Endothelial cell of umbilical vein (primary cell): ENCODE results near the gene DTNA. TPM values are rescaled to one million over a fixed set of nuclear protein-coding genes. Genes with fewer than 3 reads are reported as not detected.

Experiments
- BruUV-seq: library from RNA; stranded (reverse); fragments of 400-500 nt; replicated peaks from 2 replicates; lab custom pipeline; 2021; lab: Mats Ljungman, UMichigan
- CTCF ChIA-PET: fragments of 300-600, 350-600 bp; sonication (Branson Sonifier 250); formaldehyde crosslinking; loops from one replicate; lab custom pipeline; 2021; ENCODE audit warnings: antibody characterized with exemption, inconsistent platforms; lab: Charles Lee
- POLR2A ChIA-PET: fragments of 300-600, 350-600 bp; sonication (Branson Sonifier 250); formaldehyde crosslinking; loops from one replicate; lab custom pipeline; 2021; ENCODE audit warnings: antibody characterized with exemption, inconsistent platforms; lab: Charles Lee
- DNase-seq: peaks from one replicate; pipeline ENCODE4 v3.0.0-alpha.2; 2011; ENCODE audit warnings: low read depth, low spot score
- FAIRE-seq: peaks from 2 replicates; lab custom pipeline; 2011; peaks lifted over from hg19 to GRCh38; lab: Jason Lieb, UNC
- H2AFZ ChIP-seq: 2 replicates; pipeline ENCODE4 v1.6.0; 2012; ENCODE audit warnings: low read depth, low read length, control low read depth, inconsistent platforms
- H3K27ac ChIP-seq: 2 replicates; pipeline ENCODE4 v1.5.1; 2011; ENCODE audit warnings: low read depth, mild to moderate bottlenecking, control low read depth, low read length, moderate library complexity; ENCODE audit not compliant: insufficient read depth
- H3K27me3 ChIP-seq, 2 experiments: 2 replicates each; pipeline versions ENCODE4 v1.6.0 to v1.6.1; 2011; ENCODE audit warnings: low read length in 2 of 2, mixed read lengths in 1 of 2; ENCODE audit not compliant: control insufficient read depth in 2 of 2, insufficient read depth in 2 of 2
- H3K36me3 ChIP-seq, 2 experiments: 2 replicates in 1 of 2; 3 replicates in 1 of 2; pipeline ENCODE4 v1.5.1; 2011; ENCODE audit warnings: low read length in 2 of 2, mild to moderate bottlenecking in 1 of 2, moderate library complexity in 1 of 2; ENCODE audit not compliant: control insufficient read depth in 2 of 2, insufficient read depth in 2 of 2; ENCODE audit errors: extremely low read depth in 1 of 2
- H3K4me1 ChIP-seq: 3 replicates; pipeline ENCODE4 v1.5.1; 2011; ENCODE audit warnings: mild to moderate bottlenecking, low read length; ENCODE audit not compliant: control insufficient read depth, insufficient read depth; ENCODE audit errors: extremely low read depth
- H3K4me2 ChIP-seq: 2 replicates; pipeline ENCODE4 v1.6.1; 2011; ENCODE audit warnings: low read length, control low read depth, mixed read lengths; ENCODE audit not compliant: insufficient read depth
- H3K4me3 ChIP-seq, 3 experiments: fragments of 200-600 bp in 1 of 3; sonication (generic), shearing (Covaris generic) in 1 of 3; replicated peaks in 1 of 3; 2 replicates each; pipeline ENCODE4 v1.5.1; 2011 to 2016; ENCODE audit warnings: control low read depth in 3 of 3, low read length in 3 of 3, mild to moderate bottlenecking in 2 of 3, inconsistent platforms in 1 of 3, low read depth in 1 of 3, moderate library complexity in 1 of 3; ENCODE audit not compliant: insufficient read depth in 1 of 3
- H3K79me2 ChIP-seq: 2 replicates; pipeline ENCODE4 v1.6.0; 2012; ENCODE audit warnings: low read length, inconsistent platforms; ENCODE audit not compliant: control insufficient read depth, insufficient read depth
- H3K9ac ChIP-seq: replicated peaks from 2 replicates; pipeline ENCODE3; 2011; ENCODE audit warnings: low read length, control low read depth; ENCODE audit not compliant: insufficient read depth; ENCODE audit errors: extremely low read depth
- H3K9me1 ChIP-seq: replicated peaks from 3 replicates; pipeline ENCODE4 v1.6.0; 2011; ENCODE audit warnings: mild to moderate bottlenecking, low read length; ENCODE audit not compliant: control insufficient read depth, insufficient read depth; ENCODE audit errors: extremely low read depth
- H3K9me3 ChIP-seq: replicated peaks from 2 replicates; pipeline ENCODE4 v1.5.1; 2012; ENCODE audit warnings: low read length, inconsistent platforms; ENCODE audit not compliant: control insufficient read depth, insufficient read depth
- H4K20me1 ChIP-seq: replicated peaks from 2 replicates; pipeline ENCODE3; 2011; ENCODE audit warnings: mild to moderate bottlenecking, low read length; ENCODE audit not compliant: control insufficient read depth, insufficient read depth; ENCODE audit errors: extremely low read depth
- EZH2 ChIP-seq: IDR thresholded peaks from 2 replicates; pipeline ENCODE4 v1.6.1; 2012; ENCODE audit warnings: borderline replicate concordance, low read depth, mild to moderate bottlenecking, moderate library complexity, low read length, inconsistent platforms; ENCODE audit not compliant: severe bottlenecking
- FOS ChIP-seq: IDR thresholded peaks from 2 replicates; pipeline ENCODE4 v1.6.1; 2011; ENCODE audit warnings: mild to moderate bottlenecking, low read length, moderate library complexity, borderline replicate concordance; ENCODE audit not compliant: insufficient read depth
- GATA2 ChIP-seq: IDR thresholded peaks from 2 replicates; pipeline ENCODE4 v1.7.0; 2011; ENCODE audit warnings: low read depth, mild to moderate bottlenecking, moderate library complexity, mixed read lengths, low read length; ENCODE audit not compliant: insufficient read length, insufficient read depth
- JUN ChIP-seq: IDR thresholded peaks from 2 replicates; pipeline ENCODE4 v1.6.1; 2011; ENCODE audit warnings: borderline replicate concordance, low read depth; ENCODE audit not compliant: insufficient read length, insufficient read depth
- MYC ChIP-seq: IDR thresholded peaks from one replicate; pipeline ENCODE4 v1.6.1; 2011; ENCODE audit warnings: mild to moderate bottlenecking, low read depth, low read length
- POLR2A ChIP-seq: IDR thresholded peaks from 2 replicates; pipeline ENCODE4 v1.6.1; 2012; ENCODE audit warnings: low read depth, mild to moderate bottlenecking, control low read depth, low read length
- POLR2AphosphoS5 ChIP-seq: IDR thresholded peaks from 2 replicates; pipeline ENCODE4 v1.6.1; 2012; ENCODE audit warnings: low read depth, mild to moderate bottlenecking, control low read depth, low read length, moderate library complexity; ENCODE audit not compliant: insufficient read depth
- dilution Hi-C: fragments of 300-500 bp; cut with MboI; formaldehyde crosslinking; loops from one replicate; pipeline ENCODE4 v1.15.0; 2019; ENCODE audit warnings: low sequenced_read_pairs; ENCODE audit not compliant: extremely low pct_ligation_motif_present
- intact Hi-C: fragments of 100-400 bp; cut with micrococcal nuclease; formaldehyde crosslinking; loops from one replicate; pipeline ENCODE4 v1.10.0; 2022
- polyA plus RNA-seq, 4 experiments: library from polyadenylated mRNA; depleted of rRNA in 3 of 4; stranded (reverse) in 3 of 4; unstranded in 1 of 4; fragments of >200 nt; gene quantifications; 2 replicates each; pipeline versions ENCODE4 v1.2.1 to v1.2.3, GENCODE V29; 2011 to 2012; ENCODE audit warnings: missing spikeins in 1 of 4
- total RNA-seq: library from RNA; stranded (reverse); gene quantifications from 2 replicates; pipeline ENCODE4 v1.2.3, GENCODE V29; 2021
- TF ChIP-seq, protein P1 (sequence below), 2 donors: IDR thresholded peaks; 1 replicate in 1 of 2; 2 replicates in 1 of 2; pipeline ENCODE4 v1.5.1; 2011; ENCODE audit warnings: low read length in 2 of 2, mild to moderate bottlenecking in 2 of 2, moderate library complexity in 2 of 2, control low read depth in 1 of 2, inconsistent platforms in 1 of 2, low read depth in 1 of 2; ENCODE audit not compliant: insufficient read depth in 1 of 2; ENCODE audit errors: extremely low read depth in 1 of 2
- TF ChIP-seq, protein P2 (sequence below): IDR thresholded peaks from 2 replicates; pipeline ENCODE4 v1.6.1; 2011; ENCODE audit not compliant: insufficient read depth, insufficient read length

The DTNA gene
- total and polyA plus RNA-seq, 2 donors (not counting 3 experiments of a cell fraction or from before 2014, with no cell fraction given), result 6.6 to 15.3 TPM

DNA sequence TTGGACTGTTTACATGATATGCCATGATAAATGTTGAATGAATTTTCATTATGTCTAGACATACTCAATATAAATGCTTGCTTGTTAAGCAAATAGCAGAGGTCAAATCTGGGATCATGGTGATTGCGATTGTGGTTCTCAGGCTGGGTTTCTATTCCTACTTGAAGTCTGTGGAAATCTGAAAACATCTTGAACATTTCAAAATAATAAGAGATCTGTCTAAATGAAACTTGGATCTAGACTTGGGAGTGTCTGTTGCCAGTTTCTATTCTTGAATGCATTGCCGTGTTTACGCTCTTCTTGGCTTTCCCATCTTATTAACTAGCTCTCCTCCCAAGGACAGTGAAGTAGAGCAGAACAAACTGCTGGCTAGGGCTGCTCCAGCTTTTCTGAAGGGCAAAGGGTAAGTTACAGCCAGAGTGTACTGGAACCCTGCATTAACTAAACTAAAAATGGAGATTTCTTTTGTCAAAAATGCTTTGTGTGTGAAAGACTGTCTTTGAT, 127.7 kb downstream of the DTNA start:
- Histone ChIP-seq H3K4me2 (no peak overlapping the region), H2AFZ (no peak overlapping the region), H4K20me1 (no peaks in the 10 kb centered on the region), H3K4me1 (no peaks in the 10 kb centered on the region), H3K9me3 (no peaks in the 10 kb centered on the region), H3K79me2 (no peaks in the 10 kb centered on the region), H3K27me3 (no peaks in the 10 kb centered on the region), H3K27ac (no peak overlapping the region), H3K9ac (no peak overlapping the region), H3K9me1 (no peaks in the 10 kb centered on the region), H3K4me3 (no peak overlapping the region), H3K36me3 (no peaks in the 10 kb centered on the region)
- DNase-seq (no peak), FAIRE-seq (no peak)
- BruUV-seq, result no TSS peak
- CTCF ChIA-PET, result no interaction called here
- intact Hi-C loops (no loop called here), dilution Hi-C loops (no loop called here)
- POLR2A ChIA-PET, result no interaction called here
- TF ChIP-seq, protein P1, sequence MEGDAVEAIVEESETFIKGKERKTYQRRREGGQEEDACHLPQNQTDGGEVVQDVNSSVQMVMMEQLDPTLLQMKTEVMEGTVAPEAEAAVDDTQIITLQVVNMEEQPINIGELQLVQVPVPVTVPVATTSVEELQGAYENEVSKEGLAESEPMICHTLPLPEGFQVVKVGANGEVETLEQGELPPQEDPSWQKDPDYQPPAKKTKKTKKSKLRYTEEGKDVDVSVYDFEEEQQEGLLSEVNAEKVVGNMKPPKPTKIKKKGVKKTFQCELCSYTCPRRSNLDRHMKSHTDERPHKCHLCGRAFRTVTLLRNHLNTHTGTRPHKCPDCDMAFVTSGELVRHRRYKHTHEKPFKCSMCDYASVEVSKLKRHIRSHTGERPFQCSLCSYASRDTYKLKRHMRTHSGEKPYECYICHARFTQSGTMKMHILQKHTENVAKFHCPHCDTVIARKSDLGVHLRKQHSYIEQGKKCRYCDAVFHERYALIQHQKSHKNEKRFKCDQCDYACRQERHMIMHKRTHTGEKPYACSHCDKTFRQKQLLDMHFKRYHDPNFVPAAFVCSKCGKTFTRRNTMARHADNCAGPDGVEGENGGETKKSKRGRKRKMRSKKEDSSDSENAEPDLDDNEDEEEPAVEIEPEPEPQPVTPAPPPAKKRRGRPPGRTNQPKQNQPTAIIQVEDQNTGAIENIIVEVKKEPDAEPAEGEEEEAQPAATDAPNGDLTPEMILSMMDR (IDR thresholded peaks at IDR 0.05; ENCODE audit: extremely low read depth in 1 of 2, insufficient read depth in 1 of 2, low read depth in 1 of 2, low read length in 2 of 2), result no peak
- TF ChIP-seq JUN (no peak), POLR2AphosphoS5 (no peak), GATA2 (no peak), EZH2 (no peak), POLR2A (no peak), MYC (no peak), FOS (no peak)
- TF ChIP-seq, protein P2, sequence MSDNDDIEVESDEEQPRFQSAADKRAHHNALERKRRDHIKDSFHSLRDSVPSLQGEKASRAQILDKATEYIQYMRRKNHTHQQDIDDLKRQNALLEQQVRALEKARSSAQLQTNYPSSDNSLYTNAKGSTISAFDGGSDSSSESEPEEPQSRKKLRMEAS, result no peak
